GM12873 (cell line): ENCODE results near the gene CMIP.

Source experiments
- CTCF ChIP-seq: IDR thresholded peaks from 2 replicates; pipeline ENCODE4 v1.5.1; 2012; ENCODE audit warnings: low read depth, mild to moderate bottlenecking, moderate library complexity, low read length, control low read depth; ENCODE audit not compliant: insufficient read depth; ENCODE audit errors: missing control alignments

Gene CMIP

GRCh38 chr16:81413245-81413990, 31.2 kb upstream of the CMIP start:
- TF ChIP-seq CTCF: no peak

GRCh38 chr16:81415751-81416150, 28.9 kb upstream of the CMIP start:
- no peak for TF ChIP-seq CTCF

GRCh38 chr16:81416749-81417148, 27.9 kb upstream of the CMIP start:
- no peak for TF ChIP-seq CTCF

GRCh38 chr16:81417210-81417609, 27.4 kb upstream of the CMIP start:
- TF ChIP-seq CTCF: no peak

GRCh38 chr16:81419806-81420205, 24.8 kb upstream of the CMIP start:
- no peak for TF ChIP-seq CTCF

GRCh38 chr16:81421126-81421525, 23.5 kb upstream of the CMIP start:
- TF ChIP-seq CTCF: no peak

GRCh38 chr16:81421536-81421935, 23.1 kb upstream of the CMIP start:
- TF ChIP-seq CTCF: no peak
